ENCODE measurements around the gene CYTIP.
A peak's percentile ranks its signal among the peaks of the same experiment; 100 is the strongest.

The CYTIP gene

DNA sequence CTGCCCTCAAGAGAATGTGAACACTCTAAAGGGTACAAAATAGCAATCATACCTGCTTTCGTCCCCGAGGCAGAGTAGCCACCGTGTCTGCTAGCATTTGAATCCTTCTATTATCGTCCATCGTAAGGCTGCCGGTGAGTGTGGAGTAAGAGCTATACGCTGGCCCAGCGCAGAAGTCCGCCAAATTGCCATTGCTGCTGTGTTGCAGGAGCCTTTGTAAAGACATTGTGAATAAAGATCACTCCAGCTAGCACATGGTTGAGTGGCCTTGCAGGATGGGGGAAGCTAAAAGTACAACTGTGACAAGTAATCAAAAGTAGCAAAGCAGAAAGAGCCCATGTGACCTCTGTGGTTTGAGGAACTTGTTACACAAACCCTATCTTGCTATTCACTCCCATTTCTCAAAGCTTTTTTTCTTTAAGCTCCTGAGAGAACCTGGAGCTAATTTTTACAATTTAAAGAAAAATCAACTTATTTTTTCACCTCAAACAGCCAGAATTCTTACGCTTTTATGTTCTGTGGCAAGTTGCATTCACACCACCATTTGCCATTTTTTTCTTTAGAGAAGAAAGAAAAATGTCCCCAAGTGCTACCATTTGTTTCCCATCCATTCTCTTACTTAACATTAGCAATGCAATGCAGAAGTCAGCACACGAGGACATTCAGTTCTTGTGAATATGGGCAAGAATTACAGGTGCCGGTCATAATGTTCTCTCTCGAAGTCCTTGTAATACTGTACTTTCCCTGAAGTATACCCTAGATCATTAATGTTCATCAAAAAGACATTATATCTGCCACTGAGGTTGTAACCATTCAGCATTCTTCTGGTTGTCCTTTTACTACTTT, at the start of gene CYTIP:
TSS of gene CYTIP (minus strand) at position 295 of the 846 bp plus-strand sequence. CDS start at position 226, 69 bp downstream.
- no peak for DNase-seq

DNA sequence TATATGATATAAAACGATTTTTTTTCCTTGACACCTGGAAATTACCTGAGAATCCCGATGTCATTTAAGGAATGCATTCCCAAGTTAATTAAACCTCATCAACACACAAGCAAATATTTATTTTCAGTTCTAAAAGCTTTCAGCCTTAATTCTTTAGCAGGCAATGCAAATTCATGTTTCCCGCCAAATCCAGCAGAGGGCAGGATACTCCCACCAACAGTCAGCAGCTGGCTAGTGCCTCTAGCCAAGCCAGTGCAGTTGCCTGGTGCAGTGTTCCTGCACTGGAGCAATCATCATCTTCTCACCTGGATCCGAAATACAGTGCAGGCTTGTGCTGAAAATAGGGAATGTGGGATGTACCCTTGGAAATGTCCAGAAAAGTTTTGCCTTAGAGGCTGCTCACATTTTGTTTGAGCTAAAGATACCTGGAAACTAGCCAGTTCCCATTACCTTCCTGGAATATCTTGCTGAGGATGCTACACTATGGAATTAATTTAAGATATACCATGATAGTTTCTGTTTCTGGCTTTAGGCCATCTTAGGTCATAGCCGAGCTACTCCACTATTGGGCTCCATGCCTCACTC, 48.4 kb upstream of the CYTIP start:
- peak in 1 of 2 experiments; percentile 51 for DNase-seq

DNA sequence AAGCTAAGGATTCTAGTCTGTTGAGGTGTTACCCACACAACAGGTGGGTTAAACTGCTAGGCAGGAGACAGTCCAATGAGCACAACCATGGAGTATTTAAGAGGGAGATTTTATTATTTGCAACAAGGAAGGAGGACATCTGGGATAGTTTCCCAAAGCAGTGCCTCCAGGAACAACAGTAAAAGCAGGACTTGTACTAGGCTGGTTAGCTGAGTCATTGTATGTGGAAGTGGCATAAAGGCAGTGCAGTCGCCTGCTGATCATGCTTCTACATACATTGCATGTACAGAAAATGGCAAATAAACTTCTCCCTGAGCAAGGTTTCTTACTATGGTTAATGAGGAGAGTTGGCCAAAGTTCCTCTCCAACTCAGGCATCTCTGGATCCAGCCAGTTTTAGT, 46.1 kb upstream of the CYTIP start:
- no peak for DNase-seq

DNA sequence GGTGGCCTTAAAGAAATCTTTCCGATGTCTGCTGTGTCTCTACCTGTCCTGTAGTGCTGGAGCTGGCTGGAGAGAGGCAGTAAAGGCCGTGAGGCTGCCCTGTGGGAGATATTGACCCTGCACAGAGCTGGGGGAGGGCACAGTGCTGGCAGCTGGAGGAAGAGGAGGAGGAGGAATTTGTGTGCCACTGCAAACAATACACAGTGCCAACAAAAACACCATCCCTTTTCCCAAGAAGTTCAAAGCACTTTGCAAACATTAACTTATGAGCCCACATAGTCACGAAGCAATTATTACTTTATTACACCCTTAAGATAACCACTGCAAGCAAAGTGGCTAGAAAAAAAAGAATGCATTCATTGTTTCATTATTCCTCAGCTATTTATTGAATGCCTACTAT, 45.0 kb upstream of the CYTIP start:
- DNase-seq = no peak

DNA sequence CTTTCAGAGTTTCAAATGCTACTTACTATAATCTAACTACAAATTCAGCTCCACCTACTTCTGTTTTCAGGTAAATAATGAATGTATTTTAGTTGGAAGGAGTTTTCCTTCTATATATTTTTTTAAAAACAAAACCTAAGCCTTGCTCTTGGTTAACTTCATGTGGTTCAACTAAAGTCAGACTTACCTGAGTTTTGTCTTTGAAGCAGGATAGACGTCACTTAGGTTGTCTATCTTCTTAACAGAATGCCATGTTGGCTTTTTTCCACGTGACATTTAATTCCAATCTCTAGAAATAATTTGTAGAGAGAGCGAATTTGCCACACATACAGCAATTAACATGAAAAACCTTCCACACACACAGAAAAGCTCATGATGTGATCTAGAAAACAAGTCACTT, 43.9 kb upstream of the CYTIP start:
- DNase-seq = no peak

DNA sequence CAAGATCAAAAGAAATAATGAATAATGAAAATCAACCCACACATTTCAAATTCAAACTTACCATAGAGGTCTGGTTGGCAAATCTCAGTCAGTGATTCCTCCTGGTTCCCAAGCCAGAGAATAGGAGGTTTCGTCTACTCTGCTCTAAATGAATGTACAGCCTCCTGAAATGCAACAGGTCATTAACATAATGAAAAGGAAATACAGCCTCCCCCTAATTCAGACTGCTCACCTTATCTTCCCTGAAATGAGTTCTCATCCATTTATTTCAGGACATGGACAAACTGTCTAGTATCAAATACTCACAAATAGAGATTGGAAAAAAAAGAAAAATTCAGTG, 43.4 kb upstream of the CYTIP start:
- no peak for DNase-seq

DNA sequence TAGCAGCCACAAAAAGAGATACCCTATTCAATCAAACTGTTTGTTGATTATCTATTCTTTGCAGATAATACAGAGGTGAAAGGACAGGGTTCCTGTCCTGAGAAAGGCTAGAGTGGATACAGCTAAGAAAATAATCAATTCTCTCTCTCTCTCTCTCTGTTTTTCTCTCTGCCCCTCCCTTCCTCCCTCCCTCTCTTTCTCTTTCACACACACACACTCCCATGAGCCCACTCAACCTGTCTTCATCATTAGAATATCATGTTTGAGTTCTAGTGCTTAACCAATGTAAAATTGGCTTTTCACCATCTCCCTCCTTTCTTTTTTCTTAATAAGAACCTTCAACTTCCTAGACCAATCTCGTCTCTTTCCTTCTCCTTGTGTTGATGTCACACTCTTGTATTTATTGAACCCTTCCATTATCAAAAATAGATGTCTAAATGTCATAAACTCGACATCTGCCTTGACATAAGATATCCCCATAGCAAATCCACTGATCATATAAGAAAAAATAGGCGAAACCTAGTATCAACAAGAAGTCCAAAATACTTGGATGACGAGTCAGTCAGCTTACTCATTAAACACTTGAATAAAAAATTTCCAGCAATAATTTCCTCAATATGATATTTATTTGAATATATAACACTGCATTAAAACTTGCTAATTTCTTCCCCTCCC, 42.8 kb upstream of the CYTIP start:
- no peak for DNase-seq

DNA sequence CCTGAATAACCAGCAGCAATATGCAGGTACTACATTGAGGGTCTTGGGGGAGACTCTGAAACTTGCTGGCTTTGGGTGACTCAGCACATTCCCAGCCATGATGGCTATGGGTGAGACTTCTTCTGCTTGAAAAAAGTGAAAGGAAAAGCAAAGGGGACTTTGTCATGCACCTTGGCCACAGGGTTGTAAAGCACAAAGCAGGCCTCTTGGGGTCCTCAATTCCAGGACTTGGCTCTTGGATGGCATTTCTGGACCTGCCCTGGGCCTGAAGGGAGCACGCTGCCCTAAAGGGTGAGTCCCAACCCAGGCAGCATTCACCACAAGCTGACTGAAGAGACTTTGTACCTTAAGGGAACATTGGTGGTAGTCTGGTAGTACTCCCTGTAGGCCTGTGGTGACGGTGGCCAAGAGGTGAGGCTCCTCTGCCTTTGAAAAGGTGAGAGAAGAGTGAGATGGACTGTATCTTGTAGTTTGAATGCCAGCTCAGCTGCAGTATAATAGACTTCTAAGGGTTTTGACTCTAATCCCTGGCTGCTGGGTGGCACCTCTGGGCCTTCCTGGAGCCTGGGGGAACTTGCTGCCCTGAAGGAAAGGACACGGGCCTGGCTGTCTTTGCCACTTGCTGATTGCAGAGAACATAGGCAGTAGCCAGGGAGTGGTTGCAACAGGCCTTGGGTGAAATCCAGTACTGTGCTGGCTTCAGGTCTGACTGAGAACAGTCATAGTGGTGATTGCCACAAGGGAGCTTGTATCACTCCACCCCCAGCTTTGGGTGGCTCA, 36.5 kb upstream of the CYTIP start:
- no peak for DNase-seq

DNA sequence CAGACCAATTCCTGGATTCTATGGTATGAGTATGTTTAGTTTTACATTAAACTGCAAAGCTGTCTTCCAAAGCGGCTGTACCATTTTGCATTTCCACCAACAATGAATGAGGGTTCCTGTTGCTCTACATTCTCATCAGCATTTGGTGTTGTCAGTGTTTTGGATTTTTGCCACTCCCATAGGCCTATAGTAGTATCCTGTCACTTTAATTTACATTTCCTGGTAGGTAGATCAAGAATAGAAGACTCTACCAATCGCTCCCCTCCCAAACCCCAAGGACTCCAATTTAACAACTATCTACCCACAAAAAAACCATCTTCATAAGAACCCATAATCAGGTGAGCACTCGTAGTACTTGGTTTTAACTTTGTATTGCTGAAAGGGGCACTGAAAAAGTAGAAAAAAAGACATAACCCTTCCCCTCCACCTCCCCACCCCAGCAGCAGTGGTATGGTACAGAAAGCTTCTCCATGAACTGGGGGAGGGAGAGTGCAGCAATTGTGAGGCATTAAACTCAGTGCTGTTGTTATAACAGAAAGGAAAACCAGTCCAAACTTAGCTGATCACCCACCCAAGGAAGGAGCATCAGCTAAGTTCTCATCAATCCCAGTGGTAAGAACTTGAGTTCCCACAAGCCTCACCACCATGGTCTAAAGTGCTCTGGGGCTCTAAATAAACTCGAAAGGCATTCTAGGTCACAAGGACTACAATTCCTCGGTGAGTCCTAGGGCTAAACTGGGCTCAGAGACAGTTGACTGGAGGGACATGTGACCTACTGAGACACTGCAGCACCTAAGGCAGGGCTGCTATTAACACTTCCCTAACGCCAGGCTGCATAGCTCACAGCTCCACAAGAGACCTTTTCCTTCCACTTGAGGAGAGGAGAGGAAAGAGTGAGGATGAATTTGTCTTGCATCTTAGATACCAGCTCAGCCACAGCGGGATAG, 35.5 kb upstream of the CYTIP start:
- no peak for DNase-seq

DNA sequence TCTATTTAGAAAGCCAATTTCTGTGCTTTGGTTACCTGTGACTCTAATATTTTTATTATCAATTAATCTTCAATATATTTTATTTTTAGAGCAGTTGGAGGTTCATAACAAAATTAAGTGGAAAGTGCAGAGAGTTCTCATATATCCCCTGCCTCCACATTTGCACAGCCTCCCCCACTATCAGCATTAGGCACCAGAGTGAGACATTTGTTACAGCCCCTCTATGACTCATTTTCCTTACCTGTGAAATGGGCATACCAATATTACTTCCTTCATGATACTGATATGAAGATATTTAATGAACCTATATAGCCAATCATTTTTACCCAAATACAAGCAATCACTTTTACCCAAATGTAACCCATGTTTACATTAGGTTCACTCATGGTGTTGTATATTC, 34.0 kb upstream of the CYTIP start:
- DNase-seq = no peak

DNA sequence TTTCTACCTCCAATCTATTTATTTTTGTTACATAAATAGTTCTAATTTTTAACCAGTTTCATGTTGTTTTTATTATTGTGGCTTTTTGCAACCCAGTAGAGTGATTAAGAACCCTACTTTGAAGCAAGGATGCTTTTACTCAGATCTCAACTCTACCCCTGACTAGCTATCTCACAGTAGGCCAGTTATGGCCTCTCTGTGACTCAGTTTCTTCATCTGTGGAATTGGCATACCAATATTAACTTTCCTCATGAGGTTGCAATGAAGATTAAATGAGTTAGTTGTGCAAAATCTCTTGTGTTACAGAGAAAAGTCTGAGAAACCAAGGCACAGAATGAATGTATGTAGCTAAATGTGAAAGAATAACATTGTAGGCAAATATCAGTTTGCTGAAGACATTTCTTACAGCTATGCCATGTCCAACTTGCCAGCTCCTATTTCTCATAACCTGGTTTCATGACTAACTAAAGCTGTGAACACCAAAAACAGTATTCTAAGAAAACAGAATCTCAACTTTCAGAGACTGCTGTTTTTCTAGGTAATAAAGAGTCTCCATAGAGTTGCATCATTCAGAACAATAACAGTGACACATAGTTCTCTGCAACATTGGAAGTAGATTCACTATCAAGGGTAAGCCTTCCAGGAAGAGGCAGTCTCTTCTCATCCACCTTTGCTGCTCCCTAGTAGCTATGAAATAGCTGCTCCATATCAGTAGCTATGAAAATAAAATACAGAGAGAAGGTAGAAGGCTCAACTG, 33.2 kb upstream of the CYTIP start:
- no peak for DNase-seq

DNA sequence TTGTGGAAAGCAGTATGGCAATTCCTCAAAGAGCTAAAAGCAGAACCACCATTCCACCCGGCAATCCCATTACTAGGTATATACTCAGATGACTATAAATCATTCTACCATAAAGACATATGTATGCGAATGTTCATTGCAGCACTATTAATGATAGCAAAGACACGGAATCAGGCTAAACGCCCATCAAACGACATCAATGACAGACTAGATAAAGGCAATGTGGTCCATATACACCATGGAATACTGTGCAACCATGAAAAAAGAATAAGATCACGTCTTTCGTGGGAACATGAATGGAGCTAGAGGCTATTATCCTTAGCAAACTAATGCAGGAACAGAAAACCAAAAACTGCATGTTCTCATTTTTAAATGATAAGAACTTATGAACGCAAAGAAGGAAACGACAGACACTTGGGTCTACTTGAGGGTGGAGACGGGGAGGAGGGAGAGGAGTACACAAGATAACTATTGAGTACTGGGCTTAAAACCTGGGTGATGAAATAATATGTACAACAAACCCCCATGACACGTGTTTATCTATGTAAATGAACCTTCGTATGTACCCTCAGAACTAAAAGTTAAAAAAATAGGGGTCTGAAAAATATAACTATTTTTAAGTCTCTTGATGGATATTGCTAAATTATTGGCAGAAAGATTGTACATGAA, 32.0 kb upstream of the CYTIP start:
- DNase-seq = no peak

DNA sequence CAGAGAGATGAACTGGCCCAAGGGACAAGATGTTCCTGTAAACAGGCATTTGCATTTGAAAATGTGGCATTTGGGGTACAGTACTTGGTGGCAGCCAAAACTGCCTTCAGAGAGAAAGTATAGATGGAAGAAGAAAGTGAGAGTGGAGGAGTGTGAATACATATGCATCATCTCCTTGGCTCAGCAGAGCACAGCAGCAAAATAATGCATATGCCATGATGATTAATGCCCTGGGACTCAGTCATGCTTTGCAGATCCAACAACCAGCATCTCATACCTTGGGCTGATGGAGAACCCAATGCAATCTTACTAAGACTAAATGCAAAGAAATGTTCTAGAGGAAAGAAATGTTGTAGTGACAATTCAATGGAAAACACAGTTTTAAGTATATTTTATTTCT, 29.7 kb upstream of the CYTIP start:
- no peak for DNase-seq

DNA sequence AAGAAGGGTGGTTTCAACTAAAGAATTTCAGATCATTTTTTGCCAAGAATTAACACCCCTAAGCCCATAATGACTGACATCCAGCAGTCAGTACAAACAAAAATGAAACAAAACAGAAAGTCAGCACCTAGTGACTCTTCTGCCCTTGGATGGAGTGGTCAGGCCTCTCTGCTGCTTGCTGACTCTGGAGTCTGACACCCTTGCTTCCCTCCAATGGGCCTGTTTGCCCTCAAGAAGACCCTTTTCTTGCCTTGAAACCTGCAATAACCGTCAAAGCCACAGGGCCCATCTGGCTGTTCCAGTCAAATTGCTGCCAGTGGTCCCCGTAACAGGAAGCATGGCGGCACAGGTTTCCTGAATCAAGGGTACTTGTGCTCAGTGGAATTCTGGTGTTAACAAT, 27.2 kb upstream of the CYTIP start:
- no peak for DNase-seq

DNA sequence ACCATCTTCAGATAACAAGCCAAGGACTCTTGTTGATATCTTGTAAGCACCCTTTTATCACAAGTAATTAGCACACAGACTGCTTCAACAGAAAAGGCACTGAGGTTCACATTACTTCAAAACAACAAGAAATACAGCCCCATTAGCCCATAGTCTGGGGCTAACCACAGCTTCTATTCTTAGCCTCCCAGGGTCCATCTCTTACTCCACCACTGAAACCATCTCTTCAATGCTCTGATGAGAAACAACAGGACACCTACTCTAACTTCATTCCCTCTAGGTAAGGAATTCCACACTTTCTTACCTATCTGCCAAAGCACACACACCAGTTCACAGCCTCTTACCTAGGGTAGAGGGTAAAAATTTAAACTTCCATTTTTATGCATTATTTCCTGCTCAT, 26.4 kb upstream of the CYTIP start:
- no peak for DNase-seq

DNA sequence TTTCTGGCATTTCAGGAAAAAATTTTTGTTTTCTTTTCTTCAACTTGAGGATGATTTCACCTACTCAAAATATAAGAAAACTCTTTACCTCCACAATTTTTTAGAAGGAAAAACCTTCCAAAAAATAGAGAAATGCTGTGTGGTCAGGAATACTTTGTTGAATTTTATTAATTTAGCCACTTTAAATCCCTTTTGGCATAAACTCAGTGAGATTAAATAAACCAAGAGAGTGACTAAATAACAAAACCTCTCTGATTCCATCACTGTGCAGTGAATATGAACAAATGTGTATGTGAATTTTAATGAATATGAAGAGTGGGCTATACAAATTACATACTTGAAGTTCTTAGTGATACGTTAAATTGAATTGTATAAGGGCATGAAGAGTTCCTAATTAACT, 25.8 kb upstream of the CYTIP start:
- no peak for DNase-seq

DNA sequence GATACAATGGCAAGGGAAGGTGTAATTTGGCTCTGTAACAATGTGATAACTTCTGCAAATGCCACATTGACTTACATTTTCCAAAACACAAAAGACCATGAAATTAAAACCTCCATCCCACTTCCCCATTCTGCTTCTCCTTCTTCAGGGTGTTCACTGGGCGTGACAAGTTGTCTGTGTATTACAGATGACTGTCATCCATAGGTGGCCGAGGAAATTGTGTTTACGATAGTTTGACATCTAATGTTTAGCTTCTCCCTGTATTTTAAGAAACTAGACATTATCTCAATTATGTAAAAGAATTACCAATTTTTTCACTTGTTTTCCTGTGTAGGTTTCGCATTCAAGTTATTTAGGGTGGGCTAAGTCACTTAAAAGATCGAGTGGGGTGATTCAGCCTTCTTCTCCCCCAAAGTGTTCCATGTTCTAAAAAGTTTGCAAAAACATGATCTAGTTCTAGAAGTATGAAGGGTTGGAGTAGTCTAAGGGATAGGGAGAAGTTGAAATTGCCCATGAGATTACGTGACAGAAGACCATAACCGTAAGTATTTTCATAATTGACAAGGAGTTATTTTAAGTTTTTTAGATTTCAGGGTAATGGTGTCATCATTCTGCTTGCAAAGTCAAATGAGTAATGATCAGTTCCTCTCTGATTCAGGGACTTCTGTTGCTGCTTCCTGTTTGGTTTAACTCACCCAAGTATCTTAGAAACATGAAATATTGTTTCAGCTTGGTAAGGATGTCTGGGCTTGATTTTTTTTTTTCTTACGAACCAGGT, 25.2 kb upstream of the CYTIP start:
- DNase-seq = peak in 1 of 2 experiments; percentile 9

DNA sequence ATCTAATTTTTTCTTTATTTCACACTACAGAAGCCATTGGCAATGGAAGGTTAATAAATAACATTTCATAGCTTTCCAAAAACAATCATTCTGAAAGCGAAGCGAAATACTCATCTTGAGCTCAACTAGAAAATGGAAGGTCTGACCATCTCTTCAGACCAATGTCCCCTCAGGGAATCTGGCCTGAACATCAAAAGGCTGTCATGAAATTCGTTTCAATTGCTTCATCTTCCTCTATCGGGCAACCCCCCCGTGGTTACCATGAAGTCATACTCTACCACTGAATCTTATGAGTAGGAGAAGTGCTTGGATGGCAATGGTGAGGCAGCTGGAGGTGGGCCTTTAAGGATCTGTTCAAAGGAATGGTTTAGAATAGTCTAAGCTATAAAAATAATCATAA, 22.9 kb upstream of the CYTIP start:
- DNase-seq = no peak

DNA sequence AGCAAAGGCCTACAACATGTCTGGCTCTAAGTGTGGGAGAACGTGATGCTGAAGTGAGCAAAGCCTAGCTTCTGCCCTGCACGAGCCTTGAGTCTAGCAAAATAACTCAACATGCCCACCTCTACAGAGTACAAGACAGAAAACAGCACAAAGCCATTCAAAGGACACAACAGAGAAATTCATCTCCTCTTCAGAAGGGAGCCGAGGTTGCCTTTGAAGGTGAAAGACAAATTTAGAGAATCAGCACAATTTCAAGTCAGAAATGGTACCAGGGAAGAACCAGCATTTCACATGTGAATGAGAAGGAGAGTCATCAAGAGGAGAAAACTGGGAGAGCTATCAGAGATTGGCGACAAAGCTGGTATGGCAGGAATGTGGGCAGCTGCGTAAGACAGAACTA, 21.7 kb upstream of the CYTIP start:
- no peak for DNase-seq

DNA sequence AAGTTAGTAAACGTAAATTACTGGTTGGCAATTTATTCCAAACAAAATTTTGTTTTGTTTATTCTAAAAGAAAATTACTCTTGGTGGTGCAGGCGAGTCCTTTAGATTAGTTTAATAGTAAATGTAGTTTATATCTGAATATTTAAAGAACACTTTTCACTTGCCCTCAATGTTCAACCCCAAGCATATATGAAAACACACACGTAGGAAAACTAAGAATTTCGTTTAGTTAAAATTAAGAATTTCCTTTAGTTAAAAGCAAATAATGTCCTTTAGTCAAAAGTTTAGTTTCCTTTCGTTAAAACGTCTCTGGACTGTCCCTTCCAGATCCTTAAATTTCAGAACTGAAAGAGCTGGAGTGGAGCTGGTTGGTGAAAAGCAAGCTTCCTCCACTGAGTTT, 19.1 kb upstream of the CYTIP start:
- DNase-seq = no peak

Measured in SW 1271 (cell line).